ENCODE data around the gene MDK. TPM values are rescaled to one million over a fixed set of nuclear protein-coding genes. Genes with fewer than 3 reads are reported as not detected.

Gene MDK, protein sequence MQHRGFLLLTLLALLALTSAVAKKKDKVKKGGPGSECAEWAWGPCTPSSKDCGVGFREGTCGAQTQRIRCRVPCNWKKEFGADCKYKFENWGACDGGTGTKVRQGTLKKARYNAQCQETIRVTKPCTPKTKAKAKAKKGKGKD
- total RNA-seq: 1 to 10 TPM; 2.9 to 4.6 TPM

DNA sequence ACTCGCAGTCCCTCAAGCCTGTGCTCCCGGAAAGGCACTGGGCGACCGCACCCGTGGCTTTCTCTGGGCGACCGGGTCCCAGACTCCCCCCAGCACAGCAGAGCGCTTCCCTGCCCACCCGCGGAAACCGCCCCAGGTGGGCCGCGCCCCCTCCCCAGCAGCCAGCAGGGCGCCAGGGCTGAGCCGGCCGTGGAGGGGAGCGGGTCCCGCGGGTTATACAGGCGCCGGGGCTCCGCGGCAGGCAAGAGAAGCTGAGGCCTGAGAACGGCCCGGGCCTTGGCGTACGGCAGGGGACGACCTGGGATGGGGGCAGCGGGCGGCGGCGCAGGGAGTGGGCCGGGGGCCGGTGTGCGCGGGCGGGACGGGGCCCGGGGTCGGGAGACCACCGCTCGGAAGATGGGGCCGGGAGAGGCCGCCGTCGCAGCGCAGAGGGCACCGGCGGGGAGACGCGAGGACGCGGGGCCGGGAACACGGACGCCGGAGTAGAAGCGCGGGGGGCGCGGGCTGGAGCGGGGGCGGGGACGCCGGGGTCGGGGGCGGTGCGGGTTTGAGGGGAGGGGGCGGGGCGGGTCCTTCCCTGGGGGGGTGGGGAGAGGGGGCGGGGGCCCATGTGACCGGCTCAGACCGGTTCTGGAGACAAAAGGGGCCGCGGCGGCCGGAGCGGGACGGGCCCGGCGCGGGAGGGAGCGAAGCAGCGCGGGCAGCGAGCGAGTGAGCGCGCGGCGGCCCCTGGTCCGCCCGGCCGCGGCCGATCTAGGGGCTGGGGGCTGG, at the start of gene MDK:
MDK (plus strand) TSS at position 622 of the 771 bp plus-strand sequence. CDS start 389 bp downstream, outside the sequence.
- CTCF ChIA-PET: no interaction called here

DNA sequence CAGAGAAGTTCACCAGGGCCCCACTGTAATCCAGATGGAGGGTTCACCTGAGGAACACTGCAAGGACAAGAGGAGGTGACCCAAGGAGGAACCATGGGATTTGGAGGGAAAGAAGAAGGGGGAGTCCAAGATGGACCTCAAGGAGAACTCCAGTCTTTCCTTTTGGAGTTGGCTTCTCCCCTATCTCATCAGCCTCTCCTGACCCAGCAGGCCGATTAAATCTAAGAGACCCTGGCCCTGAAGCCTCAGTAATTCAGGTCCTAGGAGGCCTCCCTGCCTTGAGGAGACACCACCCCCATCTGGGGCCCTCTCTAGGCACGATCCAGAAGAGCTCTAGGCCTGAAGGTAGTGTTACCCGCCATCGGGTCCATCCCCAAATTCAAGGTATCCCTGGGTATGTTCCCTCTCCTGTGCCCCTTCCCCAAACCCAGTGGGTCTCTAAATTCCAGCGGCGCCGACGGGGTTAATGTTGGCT, 49.3 kb upstream of the MDK start:
- peaks cover 73% of the 10 kb centered on the region for H3K4me1 Mint-ChIP-seq (ENCODE audit: low read depth)

More for the DNA sequence above, at the start of gene MDK:
- Mint-ChIP-seq H3K27ac (no peak within 1 kb of the TSS), H3K27me3 (ENCODE audit: low read depth) (peaks cover 11% of the 10 kb centered on the region), H3K4me3 (peak within 1 kb of the TSS; percentile 67), H3K36me3 (ENCODE audit: low read depth) (peaks cover 19% of the 10 kb centered on the region), H3K4me1 (ENCODE audit: low read depth) (peaks cover 11% of the 10 kb centered on the region), H3K9me3 (no peaks in the 10 kb centered on the region)
- DNase-seq: no peak
- intact Hi-C loops (cut with micrococcal nuclease): no loop called here

DNA sequence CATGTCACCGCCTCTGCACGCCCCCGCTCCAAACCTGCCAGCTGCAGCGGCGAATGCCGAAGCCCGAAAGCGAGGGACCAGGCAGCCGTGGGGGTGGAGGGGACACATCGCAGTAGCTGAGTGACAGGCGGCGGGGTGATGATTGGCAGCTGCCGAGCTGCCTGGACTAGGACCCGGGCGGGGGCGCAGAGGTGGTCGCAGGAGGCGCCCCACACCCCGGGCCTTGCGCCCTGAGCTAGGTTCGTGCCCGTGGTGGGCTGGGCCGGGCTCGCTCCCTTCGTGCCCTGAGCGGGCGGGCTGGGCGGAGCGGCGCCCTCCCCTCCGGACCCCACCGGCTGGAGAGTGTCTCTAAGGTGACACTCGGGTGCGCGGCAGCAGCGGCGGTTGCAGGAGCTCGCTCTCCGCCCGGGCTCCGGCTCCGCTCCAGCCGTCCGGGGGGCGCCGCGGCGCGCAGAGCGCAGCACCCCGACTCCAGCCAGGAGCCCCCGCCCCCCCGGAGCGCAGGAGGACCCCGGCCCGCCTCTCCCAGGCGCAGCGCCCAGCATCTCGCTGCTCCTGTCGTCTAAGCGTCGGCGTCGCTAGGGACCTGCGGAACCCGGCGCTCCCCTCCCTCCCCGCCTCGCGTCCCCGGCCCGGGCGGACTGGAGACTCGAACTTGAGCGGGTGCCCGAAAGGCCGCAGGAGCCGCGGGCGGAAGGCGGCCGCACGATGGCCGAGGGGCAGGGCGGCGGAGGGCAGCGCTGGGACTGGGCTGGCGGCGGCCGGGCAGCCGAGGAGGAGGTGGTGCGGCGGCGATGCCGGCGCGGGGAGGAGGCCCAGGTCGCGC, 48.7 kb upstream of the MDK start:
- no peaks in the 10 kb centered on the region for H3K27me3 Mint-ChIP-seq (ENCODE audit: low read depth)
- DNase-seq: peak; percentile 62
- H3K4me1 Mint-ChIP-seq (ENCODE audit: low read depth): peaks cover 76% of the 10 kb centered on the region
- no peaks in the 10 kb centered on the region for H3K9me3 Mint-ChIP-seq
- CTCF ChIA-PET: interaction anchor here (1.4 to 12.0 kb wide), 5 partner anchors 14 to 94 kb away, joined by 3 to 148 read pairs (median 14); partner anchors contain the start of gene DGKZ
- no peak overlapping the region for H3K27ac Mint-ChIP-seq
- peak overlapping the region; percentile 80 for H3K4me3 Mint-ChIP-seq
- no peaks in the 10 kb centered on the region for H3K36me3 Mint-ChIP-seq (ENCODE audit: low read depth)
- intact Hi-C loops (cut with micrococcal nuclease): loop anchor here (1.0 kb wide), 1 partner anchor 10 kb away; no protein-coding TSS in a partner anchor

More for the DNA sequence above, 49.3 kb upstream of the MDK start:
- intact Hi-C loops (cut with micrococcal nuclease): loop anchor here (1.0 kb wide), 1 partner anchor 10 kb away; no protein-coding TSS in a partner anchor
- peak overlapping the region; percentile 73 for H3K27ac Mint-ChIP-seq
- H3K27me3 Mint-ChIP-seq (ENCODE audit: low read depth): no peaks in the 10 kb centered on the region
- no peaks in the 10 kb centered on the region for H3K9me3 Mint-ChIP-seq
- no peaks in the 10 kb centered on the region for H3K36me3 Mint-ChIP-seq (ENCODE audit: low read depth)
- DNase-seq: no peak
- CTCF ChIA-PET: interaction anchor here (1.4 to 12.0 kb wide), 5 partner anchors 14 to 93 kb away, joined by 3 to 148 read pairs (median 14); partner anchors contain the start of gene DGKZ
- peak overlapping the region; percentile 70 for H3K4me3 Mint-ChIP-seq

DNA sequence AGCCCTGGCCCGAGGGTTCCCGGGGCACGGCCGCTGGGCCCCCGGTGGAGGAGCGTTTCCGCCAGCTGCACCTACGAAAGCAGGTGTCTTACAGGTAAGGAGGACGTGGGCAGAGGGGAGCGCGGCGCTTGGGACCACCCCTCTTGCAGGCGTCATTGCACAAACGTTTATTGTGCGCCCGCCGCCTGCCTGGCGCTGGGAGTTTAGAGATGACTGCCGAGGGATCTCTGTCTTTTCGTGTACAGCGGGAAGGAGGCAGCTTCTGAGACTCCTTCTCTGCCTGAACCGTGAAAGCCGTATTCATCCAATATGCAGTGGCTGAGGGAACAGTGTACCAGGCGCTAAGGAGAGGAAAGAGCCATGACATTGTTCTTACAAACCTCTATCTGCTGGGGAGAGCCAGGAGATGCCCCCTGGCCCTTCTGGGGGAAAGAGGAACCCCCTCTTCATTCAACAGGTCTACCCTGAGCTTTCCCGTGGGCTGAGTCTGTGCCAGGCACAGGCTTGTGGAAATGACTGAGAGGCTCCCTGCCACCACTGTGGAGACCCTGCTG, 48.0 kb upstream of the MDK start:
- peak; percentile 62 for DNase-seq
- H3K4me1 Mint-ChIP-seq (ENCODE audit: low read depth): peaks cover 80% of the 10 kb centered on the region
- CTCF ChIA-PET: interaction anchor here (0.5 to 12.0 kb wide), 4 partner anchors 13 to 95 kb away, joined by 3 to 148 read pairs (median 16); partner anchors contain the start of gene DGKZ
- intact Hi-C loops (cut with micrococcal nuclease): no loop called here
- no peaks in the 10 kb centered on the region for H3K9me3 Mint-ChIP-seq
- H3K27ac Mint-ChIP-seq: peak overlapping the region; percentile 65
- no peaks in the 10 kb centered on the region for H3K27me3 Mint-ChIP-seq (ENCODE audit: low read depth)
- H3K36me3 Mint-ChIP-seq (ENCODE audit: low read depth): no peaks in the 10 kb centered on the region
- H3K4me3 Mint-ChIP-seq: peak overlapping the region; percentile 80

DNA sequence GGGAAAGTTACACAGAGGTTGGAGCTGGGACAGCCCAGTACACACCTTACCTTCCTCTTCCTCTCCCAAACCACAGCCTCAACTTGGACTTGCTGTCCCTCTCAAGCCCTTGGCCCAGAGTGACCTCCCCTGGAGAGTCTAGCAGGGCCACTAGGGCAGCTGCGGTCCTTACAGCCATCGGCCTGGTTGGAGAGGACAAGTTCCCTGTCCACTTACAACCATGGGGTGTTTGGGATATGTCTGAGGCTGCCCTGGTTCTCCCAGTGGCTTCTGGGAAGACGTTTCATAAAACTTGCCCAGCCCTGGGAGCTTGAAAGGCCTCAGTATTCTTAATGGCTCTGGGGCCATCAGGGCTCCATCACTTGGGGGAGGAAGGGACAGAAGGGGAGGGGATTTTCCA, 47.3 kb upstream of the MDK start:
- no peaks in the 10 kb centered on the region for H3K36me3 Mint-ChIP-seq (ENCODE audit: low read depth)
- intact Hi-C loops (cut with micrococcal nuclease): no loop called here
- no peak for DNase-seq
- no peaks in the 10 kb centered on the region for H3K27me3 Mint-ChIP-seq (ENCODE audit: low read depth)
- peak overlapping the region; percentile 80 for H3K4me3 Mint-ChIP-seq
- peak overlapping the region; percentile 65 for H3K27ac Mint-ChIP-seq
- CTCF ChIA-PET: interaction anchor here (0.7 to 12.0 kb wide), 4 partner anchors 11 to 27 kb away, joined by 5 to 148 read pairs (median 8); partner anchors contain the start of gene DGKZ
- H3K4me1 Mint-ChIP-seq (ENCODE audit: low read depth): peaks cover 87% of the 10 kb centered on the region
- H3K9me3 Mint-ChIP-seq: no peaks in the 10 kb centered on the region

DNA sequence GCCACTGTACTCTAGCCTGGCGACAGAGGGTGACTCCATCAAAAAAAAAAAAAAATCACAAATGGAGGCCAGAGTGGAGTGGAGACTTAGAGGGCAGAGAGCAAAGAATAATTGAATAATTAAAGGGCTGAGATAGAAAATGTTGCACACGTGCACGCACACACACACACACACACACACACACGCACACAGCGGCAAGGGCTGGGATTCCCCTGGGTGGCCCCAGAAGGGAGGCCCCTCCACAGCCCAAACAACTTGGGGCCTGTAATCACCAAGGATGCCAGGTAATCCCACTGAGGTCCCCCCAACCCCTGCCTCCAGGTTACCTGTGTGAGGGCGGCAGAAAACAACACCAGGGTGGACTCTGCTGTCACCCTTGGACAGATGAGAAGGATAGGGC, 46.2 kb upstream of the MDK start:
- Mint-ChIP-seq H3K27ac (peak overlapping the region; percentile 63), H3K27me3 (ENCODE audit: low read depth) (no peaks in the 10 kb centered on the region), H3K4me1 (ENCODE audit: low read depth) (peaks cover 79% of the 10 kb centered on the region), H3K36me3 (ENCODE audit: low read depth) (no peaks in the 10 kb centered on the region), H3K4me3 (peak overlapping the region; percentile 58), H3K9me3 (no peaks in the 10 kb centered on the region)
- peak; percentile 60 for DNase-seq
- intact Hi-C loops (cut with micrococcal nuclease): no loop called here
- CTCF ChIA-PET: interaction anchor here (0.8 to 12.0 kb wide), 3 partner anchors 11 to 17 kb away, joined by 5 to 148 read pairs (median 8); partner anchors contain the start of gene DGKZ

DNA sequence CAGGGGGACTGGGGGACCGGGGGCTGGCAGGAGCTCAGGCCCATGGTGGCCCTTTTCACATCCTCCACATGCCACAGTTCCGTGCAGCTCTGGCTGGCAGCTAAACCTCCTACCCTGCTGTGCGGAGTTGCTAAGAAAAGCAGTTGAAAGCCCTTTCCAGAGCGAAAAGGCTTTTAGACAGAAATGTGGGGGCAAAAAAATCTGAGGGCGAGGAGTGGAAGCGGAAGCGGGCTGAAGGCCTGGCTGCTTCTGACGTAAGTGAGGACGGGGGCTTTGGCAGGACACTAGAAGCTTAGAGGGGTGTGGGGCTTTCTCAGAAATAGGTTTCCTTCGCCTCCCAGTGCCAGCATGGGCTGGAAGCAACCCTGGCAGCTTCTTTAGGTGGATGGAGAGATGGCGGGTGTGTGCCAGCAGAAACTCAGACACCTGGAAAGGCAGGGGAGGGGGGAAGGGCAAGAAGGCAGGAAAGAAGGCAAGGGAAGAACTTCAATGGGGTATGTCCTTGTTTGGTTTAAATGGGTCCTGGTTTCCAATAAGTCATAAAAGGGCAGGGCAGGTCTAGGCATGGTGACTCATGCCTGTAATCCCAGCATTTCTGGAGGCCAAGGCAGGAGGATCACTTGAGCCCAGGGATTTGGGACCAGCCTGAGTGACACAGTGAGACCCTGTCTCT, 45.4 kb upstream of the MDK start:
- DNase-seq: no peak
- Mint-ChIP-seq H3K4me1 (ENCODE audit: low read depth) (peaks cover 73% of the 10 kb centered on the region), H3K4me3 (peak overlapping the region; percentile 58), H3K36me3 (ENCODE audit: low read depth) (no peaks in the 10 kb centered on the region), H3K9me3 (no peaks in the 10 kb centered on the region), H3K27me3 (ENCODE audit: low read depth) (no peaks in the 10 kb centered on the region), H3K27ac (peak overlapping the region; percentile 63)
- intact Hi-C loops (cut with micrococcal nuclease): loop anchor here (1.0 kb wide), 1 partner anchor 10 kb away; no protein-coding TSS in a partner anchor
- CTCF ChIA-PET: interaction anchor here (0.8 to 12.0 kb wide), 3 partner anchors 11 to 17 kb away, joined by 5 to 148 read pairs (median 8); partner anchors contain the start of gene DGKZ

DNA sequence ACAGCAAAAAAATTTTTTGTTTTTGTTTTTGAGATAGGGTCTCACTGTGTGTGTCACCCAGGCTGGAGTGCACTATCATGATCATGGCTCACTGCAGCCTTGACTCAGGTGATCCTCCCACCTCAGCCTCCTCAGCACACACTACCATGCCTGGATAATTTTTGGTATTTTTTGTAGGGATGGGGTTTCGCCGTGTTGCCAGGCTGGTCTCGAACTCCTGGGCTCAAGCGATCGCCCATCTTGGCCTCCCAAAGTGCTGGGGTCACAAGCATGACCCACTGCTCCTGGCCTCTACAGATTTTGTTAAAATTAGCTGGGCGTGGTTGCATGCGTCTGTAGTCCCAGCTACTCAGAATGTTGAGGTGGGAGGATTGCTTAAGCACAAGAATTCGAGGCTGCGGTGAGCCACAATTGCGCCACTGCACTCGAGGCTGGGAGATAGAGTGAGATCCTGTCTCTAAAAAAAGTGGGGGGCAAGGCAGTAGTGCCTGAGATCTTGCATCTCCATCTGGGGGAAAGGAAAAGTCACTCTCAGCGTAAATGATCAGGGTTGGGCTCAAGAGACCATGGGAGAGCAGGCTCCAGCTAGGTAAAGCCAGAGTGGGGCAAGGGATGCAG, 44.8 kb upstream of the MDK start:
- Mint-ChIP-seq H3K27me3 (ENCODE audit: low read depth) (no peaks in the 10 kb centered on the region), H3K36me3 (ENCODE audit: low read depth) (no peaks in the 10 kb centered on the region), H3K4me3 (no peak overlapping the region), H3K4me1 (ENCODE audit: low read depth) (peaks cover 73% of the 10 kb centered on the region), H3K9me3 (no peaks in the 10 kb centered on the region), H3K27ac (peak overlapping the region; percentile 1)
- CTCF ChIA-PET: interaction anchor here (2.8 to 12.0 kb wide), 2 partner anchors 10 to 18 kb away, joined by 8 to 148 read pairs; partner anchors contain the start of gene DGKZ
- intact Hi-C loops (cut with micrococcal nuclease): loop anchor here (1.0 kb wide), 1 partner anchor 10 kb away; no protein-coding TSS in a partner anchor
- no peak for DNase-seq

DNA sequence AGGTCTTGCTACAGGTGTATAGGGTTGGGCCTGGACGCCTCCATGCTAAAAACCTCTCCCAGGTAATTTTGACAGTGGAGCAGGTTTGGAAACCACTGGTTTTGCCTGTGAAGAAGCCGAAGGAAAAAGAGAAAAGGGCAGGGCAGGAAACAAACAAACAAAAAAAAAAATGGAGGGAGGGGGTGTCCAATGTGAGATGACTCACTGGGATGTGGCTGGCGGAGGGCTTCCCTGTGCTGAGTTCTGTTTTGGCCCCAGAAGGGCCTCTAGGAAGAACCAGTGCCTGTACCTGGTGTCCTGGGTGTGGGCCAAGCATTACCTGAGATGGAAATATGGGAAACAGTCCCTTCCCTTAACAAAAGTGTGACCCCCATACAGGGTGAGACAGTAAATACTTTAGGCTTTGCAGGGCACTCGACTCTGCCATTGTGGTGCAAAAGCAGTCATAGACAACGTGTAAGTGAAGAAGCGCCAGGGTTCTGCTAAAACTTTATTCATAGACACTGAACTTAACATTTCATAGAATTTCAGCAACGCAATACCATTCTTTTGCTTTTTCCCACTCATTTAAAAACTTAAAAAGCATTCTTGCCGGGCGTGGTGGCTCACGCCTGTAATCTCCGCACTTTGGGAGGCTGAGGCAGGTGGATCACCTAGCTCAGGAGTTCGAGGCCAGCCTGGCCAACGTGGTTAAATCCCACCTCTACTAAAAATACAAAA, 43.7 kb upstream of the MDK start:
- Mint-ChIP-seq H3K4me3 (no peak overlapping the region), H3K27me3 (ENCODE audit: low read depth) (no peaks in the 10 kb centered on the region), H3K36me3 (ENCODE audit: low read depth) (no peaks in the 10 kb centered on the region), H3K27ac (peak overlapping the region; percentile 21), H3K9me3 (no peaks in the 10 kb centered on the region), H3K4me1 (ENCODE audit: low read depth) (peaks cover 75% of the 10 kb centered on the region)
- intact Hi-C loops (cut with micrococcal nuclease): no loop called here
- CTCF ChIA-PET: interaction anchor here (1.7 to 12.0 kb wide), 2 partner anchors 9 to 22 kb away, joined by 4 to 148 read pairs; partner anchors contain the start of gene DGKZ
- DNase-seq: no peak

DNA sequence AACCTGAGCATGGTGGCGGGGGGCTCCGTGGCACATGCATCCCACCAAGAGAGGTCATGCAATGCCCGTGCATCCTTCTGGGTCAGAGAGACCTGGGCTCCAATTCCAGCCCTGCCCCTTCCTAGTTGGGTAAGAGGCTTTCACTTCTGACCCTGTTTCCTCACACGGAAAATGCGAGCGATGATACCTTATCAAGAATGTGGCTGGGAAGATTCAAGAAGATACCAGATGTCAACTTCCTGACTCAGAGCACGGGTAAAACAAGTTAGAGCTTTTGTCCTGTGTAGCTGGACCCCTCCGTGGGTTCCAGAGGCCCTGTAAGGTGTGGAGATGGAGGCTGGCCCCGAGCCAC, 42.9 kb upstream of the MDK start:
- Mint-ChIP-seq H3K36me3 (ENCODE audit: low read depth) (no peaks in the 10 kb centered on the region), H3K27me3 (ENCODE audit: low read depth) (no peaks in the 10 kb centered on the region), H3K27ac (peak overlapping the region; percentile 69), H3K9me3 (no peaks in the 10 kb centered on the region), H3K4me1 (ENCODE audit: low read depth) (peaks cover 80% of the 10 kb centered on the region), H3K4me3 (peak overlapping the region; percentile 47)
- DNase-seq: no peak
- intact Hi-C loops (cut with micrococcal nuclease): no loop called here
- CTCF ChIA-PET: interaction anchor here (1.0 to 4.3 kb wide), 4 partner anchors 8 to 22 kb away, joined by 3 to 28 read pairs (median 4); no protein-coding TSS in a partner anchor

Measured in activated naive CD4-positive, alpha-beta T cell treated with anti-CD3 and anti-CD28 coated beads for 36 hours (primary cell).